ENCODE results near the gene PPP1R12C.

GRCh38 chr19:55078996-55079395 is 38.4 kb downstream of the PPP1R12C start:
- no peak for TF ChIP-seq CTCF (IDR thresholded peaks at IDR 0.05)
- no peak for TF ChIP-seq POLR2A (IDR thresholded peaks at IDR 0.05)

All from Peyer's patch (tissue), 4 donors.